Activated B cell treated with CpG ODN at 0.5 μM for 24 hours (primary cell): Measurements from ENCODE around the gene ACSM3. TPM values are rescaled to one million over a fixed set of nuclear protein-coding genes. Genes with fewer than 3 reads are reported as not detected.
A peak's percentile ranks its signal among the peaks of the same experiment; 100 is the strongest.

Source experiments
- ATAC-seq: fragments of 200-7000 bp; cut with Tn5 transposase; one replicate; pipeline ENCODE4 v1.10.0; 2021; ENCODE audit warnings: low read depth, mild to moderate bottlenecking, moderate library complexity
- CTCF ChIA-PET: fragments of 350-600 bp; sonication (Branson Sonifier 250); formaldehyde crosslinking; loops from one replicate; lab custom pipeline; 2021; ENCODE audit warnings: antibody characterized with exemption; lab: Charles Lee
- POLR2A ChIA-PET: fragments of 350-600 bp; sonication (Branson Sonifier 250); formaldehyde crosslinking; loops from one replicate; lab custom pipeline; 2021; ENCODE audit warnings: antibody characterized with exemption; lab: Charles Lee
- DNase-seq: peaks from one replicate; pipeline ENCODE4 v3.0.0; 2022
- H3K27ac Mint-ChIP-seq: one replicate; pipeline ENCODE4 v1.8.0; 2020; ENCODE audit warnings: mixed read lengths
- H3K27me3 Mint-ChIP-seq: one replicate; pipeline ENCODE4 v1.8.0; 2021; ENCODE audit warnings: mixed read lengths
- H3K36me3 Mint-ChIP-seq: one replicate; pipeline ENCODE4 v1.8.0; 2021; ENCODE audit warnings: low read depth, mixed read lengths
- H3K4me1 Mint-ChIP-seq: one replicate; pipeline ENCODE4 v1.8.0; 2021; ENCODE audit warnings: mixed read lengths
- H3K4me3 Mint-ChIP-seq: one replicate; pipeline ENCODE4 v1.8.0; 2020; ENCODE audit warnings: mild to moderate bottlenecking, mixed read lengths
- H3K9me3 Mint-ChIP-seq: one replicate; pipeline ENCODE4 v1.8.0; 2020; ENCODE audit warnings: mixed read lengths
- CTCF ChIP-seq: fragments of 200-600 bp; IDR thresholded peaks from one replicate; pipeline ENCODE4 v1.8.0; 2022; ENCODE audit warnings: antibody characterized with exemption, mild to moderate bottlenecking
- intact Hi-C: fragments of 100-400 bp; cut with micrococcal nuclease; formaldehyde crosslinking; loops from one replicate; pipeline ENCODE4 v1.15.1; 2024
- total RNA-seq: library from RNA; stranded (reverse); gene quantifications from 2 replicates; pipeline ENCODE4 v1.2.3, GENCODE V29; 2022

Gene ACSM3
- total RNA-seq, 1 donor from 2014 or later = 13.6 TPM

GRCh38 chr16:20729141-20729540 is 34.7 kb upstream of the ACSM3 start:
- ChIA-PET CTCF (interaction anchor here (0.7 kb wide), 1 partner anchor 31 kb away, joined by 3 read pairs; the partner anchor contains the start of gene ACSM1), POLR2A (interaction anchor here (0.6 kb wide), 1 partner anchor 882 kb away, joined by 7 read pairs; no protein-coding TSS in a partner anchor)
- Mint-ChIP-seq H3K9me3 (no peaks in the 10 kb centered on the region), H3K27ac (no peak overlapping the region), H3K4me1 (no peaks in the 10 kb centered on the region), H3K4me3 (no peak overlapping the region), H3K36me3 (peaks cover 19% of the 10 kb centered on the region), H3K27me3 (no peaks in the 10 kb centered on the region)
- intact Hi-C loops = no loop called here
- DNase-seq (no peak), ATAC-seq (no peak)
- TF ChIP-seq CTCF = no peak

DNA sequence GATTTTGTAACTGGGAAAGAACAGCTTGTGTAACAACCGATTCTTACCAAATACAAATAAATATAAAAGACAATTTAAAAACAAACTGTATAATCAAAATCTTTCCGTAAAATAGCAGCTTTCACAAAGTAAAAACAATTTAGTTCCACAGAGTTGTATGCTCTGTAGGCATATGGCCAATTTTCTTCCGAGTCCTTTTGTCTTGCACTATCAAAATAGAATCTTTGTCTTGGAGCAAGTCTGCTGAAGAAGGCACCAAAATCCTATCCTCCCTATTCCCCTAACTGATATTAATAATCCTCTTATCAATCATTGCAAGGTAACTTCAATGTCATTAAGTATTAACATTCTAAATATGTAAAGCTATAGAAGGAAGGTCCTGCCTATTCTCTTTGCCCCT is 29.8 kb upstream of the ACSM3 start:
- H3K4me1 Mint-ChIP-seq = peaks cover 6% of the 10 kb centered on the region
- no peak overlapping the region for H3K4me3 Mint-ChIP-seq
- no peak for TF ChIP-seq CTCF
- H3K9me3 Mint-ChIP-seq = no peaks in the 10 kb centered on the region
- ATAC-seq (no peak), DNase-seq (no peak)
- intact Hi-C loops = no loop called here
- POLR2A ChIA-PET = no interaction called here
- peaks cover 63% of the 10 kb centered on the region for H3K36me3 Mint-ChIP-seq
- CTCF ChIA-PET = no interaction called here
- H3K27me3 Mint-ChIP-seq = no peaks in the 10 kb centered on the region
- H3K27ac Mint-ChIP-seq = no peak overlapping the region

DNA sequence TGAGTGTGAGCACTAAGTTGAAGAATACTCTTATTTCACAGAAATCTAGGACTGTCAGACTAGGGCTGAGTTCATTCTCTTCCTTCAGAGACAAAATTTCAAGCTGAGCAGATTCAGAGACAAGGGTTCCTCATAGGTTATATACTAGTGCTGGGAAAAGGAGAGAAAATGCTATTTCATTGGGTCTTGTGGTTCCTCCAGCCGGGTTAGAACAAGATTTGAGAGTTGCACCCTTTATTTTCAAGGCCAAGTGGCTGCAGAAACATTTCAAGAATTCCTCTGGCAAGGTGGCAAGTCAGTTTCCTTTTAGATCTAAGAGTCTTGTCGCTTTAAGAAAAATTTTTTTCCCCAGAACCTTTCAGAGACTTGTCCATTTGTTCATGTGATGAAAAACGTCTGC is 29.0 kb upstream of the ACSM3 start:
- DNase-seq = no peak

DNA sequence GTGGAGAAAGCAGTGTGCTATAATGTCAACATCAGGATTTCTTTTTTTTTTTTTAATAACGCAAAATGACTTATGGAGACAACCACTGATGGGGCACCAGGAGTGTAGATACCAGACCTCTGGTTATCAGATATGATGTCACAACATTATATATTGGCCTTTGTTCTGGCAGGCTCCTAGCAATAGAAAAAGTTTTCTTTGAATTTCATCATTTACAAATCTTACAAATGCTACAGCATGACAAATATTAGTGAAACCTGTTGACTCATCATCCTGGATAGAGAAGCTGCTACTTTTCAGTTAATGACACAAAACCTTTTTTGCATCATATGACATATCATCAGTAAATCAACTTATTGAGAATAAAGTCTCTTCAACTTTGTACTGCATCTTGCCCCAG is 28.3 kb upstream of the ACSM3 start:
- CTCF ChIA-PET = no interaction called here
- no peak for ATAC-seq
- no peak for TF ChIP-seq CTCF

More for the DNA sequence above, 29.0 kb upstream of the ACSM3 start:
- no peak for ATAC-seq
- Mint-ChIP-seq H3K9me3 (no peaks in the 10 kb centered on the region), H3K4me3 (no peak overlapping the region), H3K27ac (no peak overlapping the region), H3K27me3 (no peaks in the 10 kb centered on the region), H3K4me1 (peaks cover 9% of the 10 kb centered on the region), H3K36me3 (peaks cover 62% of the 10 kb centered on the region)
- intact Hi-C loops = no loop called here
- TF ChIP-seq CTCF = no peak
- CTCF ChIA-PET = no interaction called here
- POLR2A ChIA-PET = no interaction called here

GRCh38 chr16:20740007-20740883 is 23.6 kb upstream of the ACSM3 start:
- Mint-ChIP-seq H3K27me3 (no peaks in the 10 kb centered on the region), H3K4me3 (peak overlapping the region; percentile 94), H3K36me3 (peaks cover 42% of the 10 kb centered on the region), H3K4me1 (peaks cover 27% of the 10 kb centered on the region), H3K27ac (peak overlapping the region; percentile 95), H3K9me3 (no peaks in the 10 kb centered on the region)
- no peak for TF ChIP-seq CTCF
- DNase-seq (no peak), ATAC-seq (no peak)
- POLR2A ChIA-PET = interaction anchor here (0.8 to 2.6 kb wide), 5 partner anchors 7 to 68 kb away, joined by 3 to 19 read pairs (median 4); partner anchors contain the start of genes ACSM3, ERI2 and REXO5
- CTCF ChIA-PET = interaction anchor here (1.0 to 1.2 kb wide), 2 partner anchors 7 to 63 kb away, joined by 3 to 5 read pairs; no protein-coding TSS in a partner anchor
- intact Hi-C loops = loop anchor here (1.0 to 2.0 kb wide), 4 partner anchors 67 to 1217 kb away; partner anchors contain the start of genes CCP110, DCUN1D3, ERI2 and GDE1

More for the DNA sequence above, 28.3 kb upstream of the ACSM3 start:
- POLR2A ChIA-PET = no interaction called here
- Mint-ChIP-seq H3K36me3 (peaks cover 61% of the 10 kb centered on the region), H3K27me3 (no peaks in the 10 kb centered on the region), H3K4me3 (no peak overlapping the region), H3K9me3 (no peaks in the 10 kb centered on the region), H3K4me1 (peaks cover 16% of the 10 kb centered on the region), H3K27ac (no peak overlapping the region)
- no peak for DNase-seq
- intact Hi-C loops = no loop called here
